HG03342 (cell line): ENCODE results near the gene GRIN1.

ENCODE experiments used
- ATAC-seq: cut with Tn5 transposase; IDR thresholded peaks from one replicate; pipeline ENCODE4 v1.9.1; 2021; ENCODE audit warnings: mild to moderate bottlenecking, moderate library complexity; ENCODE audit not compliant: unreplicated experiment

GRIN1 gene

DNA sequence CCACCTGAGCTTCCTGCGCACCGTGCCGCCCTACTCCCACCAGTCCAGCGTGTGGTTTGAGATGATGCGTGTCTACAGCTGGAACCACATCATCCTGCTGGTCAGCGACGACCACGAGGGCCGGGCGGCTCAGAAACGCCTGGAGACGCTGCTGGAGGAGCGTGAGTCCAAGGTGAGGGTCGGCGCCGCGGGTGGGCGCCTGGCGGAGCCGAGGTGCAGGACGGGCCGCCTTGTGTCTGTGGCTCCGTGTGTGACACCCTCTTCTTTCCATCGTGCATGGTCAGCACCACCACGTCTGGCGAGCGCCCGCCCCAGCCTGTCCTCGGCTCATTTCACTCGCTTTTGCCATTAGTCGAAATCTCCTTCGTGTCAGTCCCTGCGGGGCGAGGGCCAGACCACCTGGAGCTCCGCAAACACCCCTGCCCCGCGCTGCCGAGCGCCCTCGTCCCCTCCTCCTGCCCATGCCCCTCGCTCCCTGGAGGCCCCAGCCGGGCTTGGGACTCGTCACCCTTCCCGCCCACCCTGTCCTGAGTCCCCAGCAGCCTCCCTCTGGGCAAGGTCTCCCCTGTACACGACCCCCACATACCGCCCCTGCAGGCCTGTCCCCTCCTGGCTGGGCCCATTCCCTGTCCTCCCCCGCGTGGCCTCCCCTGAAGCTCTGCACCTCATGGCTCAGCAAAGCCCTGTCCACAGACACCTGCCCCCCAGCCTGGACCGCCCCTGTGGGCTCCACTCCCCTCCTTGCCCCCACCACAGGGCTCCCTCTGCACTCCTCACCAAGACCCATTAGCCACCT is 7.0 kb downstream of the GRIN1 start:
- ATAC-seq = no peak

DNA sequence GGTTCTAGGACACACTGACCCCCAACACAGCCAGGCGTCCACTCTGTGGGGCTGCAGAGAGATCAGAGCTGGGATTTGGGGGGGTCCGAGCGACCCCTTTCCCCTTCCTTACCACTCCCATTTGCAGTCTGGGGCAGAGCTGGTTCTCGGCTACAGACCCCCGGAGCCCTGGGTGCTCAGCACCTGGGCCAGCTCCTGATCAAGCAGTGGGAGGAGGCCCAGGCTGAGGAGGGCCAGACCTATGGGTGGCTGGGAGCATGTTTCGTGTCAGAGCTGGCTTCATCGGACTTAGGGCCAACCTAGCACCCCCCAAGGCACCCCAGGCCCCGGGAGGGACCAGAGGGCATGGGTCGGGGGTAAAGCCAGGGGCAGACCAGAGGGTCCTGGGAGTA is 7.6 kb downstream of the GRIN1 start:
- no peak for ATAC-seq

DNA sequence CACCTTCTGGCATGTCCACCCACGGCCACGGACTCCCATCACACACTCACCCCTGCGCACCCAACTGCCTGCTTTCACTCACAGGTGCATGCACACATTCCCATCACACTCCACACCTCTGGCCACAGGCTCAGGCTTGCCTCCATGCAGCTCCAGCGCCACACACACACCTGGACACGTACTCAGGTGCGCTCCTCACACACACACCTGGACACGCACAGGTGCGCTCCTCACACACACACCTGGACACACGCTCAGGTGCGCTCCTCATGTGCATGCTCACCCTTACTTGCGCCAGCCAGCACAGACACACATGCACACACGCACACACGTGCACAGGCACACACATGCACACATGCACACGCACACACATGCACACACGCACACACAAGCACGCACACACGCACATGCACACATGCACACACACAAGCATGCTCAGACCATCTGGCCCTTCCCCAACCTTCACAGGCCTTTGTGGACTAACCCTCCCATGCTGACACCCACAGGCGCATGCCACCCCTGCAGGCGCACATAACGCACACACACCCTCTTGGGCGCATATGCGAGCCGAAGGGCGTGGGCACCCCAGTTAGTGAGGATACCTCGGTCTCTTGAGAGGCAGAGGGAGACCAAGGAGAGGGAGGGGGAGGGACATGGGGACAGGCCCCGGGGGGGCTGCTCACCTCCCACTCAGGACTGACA is 8.3 kb downstream of the GRIN1 start:
- ATAC-seq = no peak

DNA sequence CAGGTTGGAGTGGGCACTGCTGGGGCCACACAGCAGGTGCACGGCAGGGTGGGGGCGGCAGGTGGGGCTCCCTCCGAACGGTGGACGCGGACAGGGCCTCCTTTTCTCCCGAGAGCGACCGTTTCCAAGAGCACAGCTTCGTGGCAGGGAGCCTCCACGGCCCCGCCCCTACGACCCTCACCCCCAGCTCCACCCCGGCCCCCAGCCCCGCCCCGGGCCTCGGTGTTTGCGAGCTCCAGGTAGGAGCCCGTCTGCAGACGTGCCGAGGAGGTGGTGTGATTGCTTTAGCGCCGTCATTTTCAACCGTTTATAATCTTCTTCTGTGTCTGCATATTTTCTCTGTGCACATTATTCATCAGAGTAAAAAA is 8.8 kb downstream of the GRIN1 start:
- ATAC-seq = no peak

DNA sequence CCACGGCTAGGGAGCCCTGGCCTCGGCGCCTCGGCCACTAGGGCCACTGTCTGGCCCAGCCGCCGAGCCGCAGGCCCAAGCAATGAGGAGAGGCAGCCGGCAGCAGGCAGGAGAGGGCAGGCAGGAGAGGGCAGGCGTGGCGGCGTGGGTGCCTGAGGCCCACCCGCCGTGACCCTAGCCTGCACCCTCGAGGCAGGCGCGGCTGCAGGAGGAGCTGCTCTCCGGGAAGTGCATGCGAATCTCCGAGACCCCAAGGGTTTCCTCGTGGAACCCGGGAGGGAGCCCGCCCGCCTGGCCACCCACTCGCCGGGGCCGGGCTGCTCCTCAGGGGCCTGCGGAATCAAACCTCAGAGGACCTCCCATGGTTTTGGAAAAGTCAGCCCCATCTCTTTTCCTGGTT is 9.3 kb downstream of the GRIN1 start:
- no peak for ATAC-seq

DNA sequence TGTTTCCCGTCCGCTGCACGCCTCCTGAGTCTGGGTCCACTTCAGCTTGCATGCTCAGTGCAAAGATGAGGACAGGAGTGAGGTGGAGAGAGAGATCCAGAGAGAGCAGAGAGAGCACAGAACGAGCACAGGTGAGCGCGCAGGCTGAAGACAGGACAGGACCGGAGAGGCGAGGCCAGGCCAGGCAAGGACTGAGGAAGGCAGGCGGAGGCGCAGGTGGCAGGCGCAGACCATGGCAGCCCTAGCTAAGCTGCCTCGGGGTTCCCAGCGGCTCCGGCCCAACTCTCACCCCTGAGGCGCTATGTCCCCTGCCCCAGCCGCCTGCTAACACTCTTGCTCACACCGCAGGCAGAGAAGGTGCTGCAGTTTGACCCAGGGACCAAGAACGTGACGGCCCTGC is 9.7 kb downstream of the GRIN1 start:
- ATAC-seq = no peak

DNA sequence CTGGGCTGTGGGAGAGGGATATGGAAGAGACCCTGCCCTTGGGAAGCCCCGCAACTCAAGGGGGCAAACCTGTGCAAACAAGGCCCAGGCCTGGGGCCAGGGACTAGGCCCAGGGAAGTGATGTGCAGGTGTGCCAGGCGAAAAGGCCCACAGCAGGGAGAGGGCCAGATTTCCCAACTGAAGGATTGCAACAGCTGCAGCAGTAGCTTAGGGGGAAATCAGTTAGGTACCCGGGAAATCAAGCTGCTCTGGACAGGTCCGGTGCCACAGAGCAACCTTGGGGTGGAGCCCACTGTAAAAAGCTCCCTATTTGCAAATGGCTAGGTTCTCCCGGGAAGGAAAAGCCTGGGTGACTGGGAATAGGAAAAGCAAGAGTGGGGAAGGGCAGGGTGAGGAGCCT is 10.4 kb downstream of the GRIN1 start:
- ATAC-seq = no peak

DNA sequence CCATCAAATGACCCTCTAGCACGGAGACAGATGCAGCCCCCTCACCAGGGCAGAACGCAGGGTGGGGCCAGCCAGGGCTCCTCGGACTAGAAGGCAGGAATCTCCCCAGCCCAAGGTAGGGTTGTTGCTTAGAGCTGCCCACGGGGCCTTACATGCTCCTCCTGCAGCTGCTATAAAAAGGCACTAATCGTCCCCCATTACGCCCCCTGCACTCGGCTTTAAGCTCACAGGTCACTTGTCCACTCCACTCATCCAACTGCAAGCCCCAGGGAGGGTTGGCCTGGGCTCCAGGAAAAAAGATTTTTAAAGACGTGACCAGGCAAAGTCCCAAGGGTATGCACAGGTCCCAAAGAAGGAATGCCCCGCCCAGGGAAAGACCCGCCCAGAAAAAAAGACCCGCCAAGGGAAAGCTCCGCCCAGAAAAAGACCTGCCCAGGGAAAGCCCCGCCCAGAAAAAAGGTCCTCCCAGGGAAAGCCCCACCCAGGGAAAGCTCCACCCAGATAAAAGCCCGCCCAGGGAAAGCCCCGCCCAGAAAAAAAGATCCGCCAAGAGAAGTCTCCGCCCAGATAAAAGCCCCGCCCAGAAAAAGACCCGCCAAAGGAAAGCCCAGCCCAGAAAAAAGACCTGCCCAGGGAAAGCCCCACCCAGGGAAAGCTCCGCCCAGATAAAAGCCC is 11.1 kb downstream of the GRIN1 start:
- peak; percentile 24 for ATAC-seq

DNA sequence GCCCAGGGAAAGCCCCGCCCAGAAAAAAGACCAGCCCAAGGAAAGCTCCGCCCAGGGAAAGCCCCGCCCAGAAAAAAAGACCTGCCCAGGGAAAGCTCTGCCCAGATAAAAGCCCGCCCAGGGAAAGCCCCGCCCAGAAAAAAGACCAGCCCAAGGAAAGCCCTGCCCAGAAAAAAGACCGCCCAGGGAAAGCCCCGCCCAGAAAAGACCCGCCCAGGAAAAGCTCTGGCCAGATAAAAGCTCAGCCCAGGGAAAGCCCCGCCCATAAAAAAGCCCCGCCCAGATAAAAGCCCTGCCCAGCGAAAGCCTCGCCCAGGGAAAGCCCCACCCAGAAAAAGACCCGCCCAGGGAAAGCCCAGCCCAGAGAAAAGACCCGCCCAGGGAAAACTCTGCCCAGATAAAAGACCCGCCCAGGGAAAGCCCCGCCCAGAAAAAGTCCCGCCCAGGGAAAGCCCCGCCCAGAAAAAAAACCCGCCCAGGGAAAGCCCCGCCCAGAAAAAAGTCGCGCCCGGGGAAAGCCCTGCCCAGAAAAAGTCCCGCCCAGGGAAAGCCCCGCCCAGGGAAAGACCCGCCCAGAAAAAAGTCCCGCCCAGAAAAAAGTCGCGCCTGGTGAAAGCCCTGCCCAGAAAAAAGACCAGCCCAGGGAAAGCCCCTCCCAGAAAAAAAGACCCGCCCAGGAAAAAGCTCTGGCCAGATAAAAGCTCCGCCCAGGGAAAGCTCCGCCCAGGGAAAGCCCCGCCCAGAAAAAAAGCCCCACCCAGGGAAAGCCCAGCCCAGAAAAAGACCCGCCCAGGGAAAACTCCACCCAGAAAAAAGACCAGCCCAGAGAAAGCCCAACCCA is 11.9 kb downstream of the GRIN1 start:
- peak; percentile 42 for ATAC-seq

DNA sequence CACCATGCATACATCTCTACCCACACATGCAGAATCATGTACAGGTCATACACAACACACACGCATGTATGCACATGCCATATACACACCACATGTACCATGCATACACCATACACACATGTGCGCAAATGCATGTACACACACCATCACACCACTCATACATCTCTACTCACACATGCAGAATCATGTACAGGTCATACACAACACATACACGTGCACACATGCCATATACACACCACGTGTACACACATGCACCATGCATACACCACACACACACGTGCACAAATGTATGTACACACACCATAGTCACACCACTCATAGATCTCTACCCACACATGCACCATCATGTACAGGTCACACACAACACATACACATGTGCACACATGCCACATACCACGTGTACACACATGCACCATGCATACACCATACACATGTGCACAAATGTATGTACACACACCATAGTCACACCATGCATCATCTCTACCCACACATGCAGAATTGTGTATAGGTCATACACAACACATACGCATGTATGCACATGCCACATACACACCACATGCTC is 14.0 kb downstream of the GRIN1 start:
- ATAC-seq = no peak

DNA sequence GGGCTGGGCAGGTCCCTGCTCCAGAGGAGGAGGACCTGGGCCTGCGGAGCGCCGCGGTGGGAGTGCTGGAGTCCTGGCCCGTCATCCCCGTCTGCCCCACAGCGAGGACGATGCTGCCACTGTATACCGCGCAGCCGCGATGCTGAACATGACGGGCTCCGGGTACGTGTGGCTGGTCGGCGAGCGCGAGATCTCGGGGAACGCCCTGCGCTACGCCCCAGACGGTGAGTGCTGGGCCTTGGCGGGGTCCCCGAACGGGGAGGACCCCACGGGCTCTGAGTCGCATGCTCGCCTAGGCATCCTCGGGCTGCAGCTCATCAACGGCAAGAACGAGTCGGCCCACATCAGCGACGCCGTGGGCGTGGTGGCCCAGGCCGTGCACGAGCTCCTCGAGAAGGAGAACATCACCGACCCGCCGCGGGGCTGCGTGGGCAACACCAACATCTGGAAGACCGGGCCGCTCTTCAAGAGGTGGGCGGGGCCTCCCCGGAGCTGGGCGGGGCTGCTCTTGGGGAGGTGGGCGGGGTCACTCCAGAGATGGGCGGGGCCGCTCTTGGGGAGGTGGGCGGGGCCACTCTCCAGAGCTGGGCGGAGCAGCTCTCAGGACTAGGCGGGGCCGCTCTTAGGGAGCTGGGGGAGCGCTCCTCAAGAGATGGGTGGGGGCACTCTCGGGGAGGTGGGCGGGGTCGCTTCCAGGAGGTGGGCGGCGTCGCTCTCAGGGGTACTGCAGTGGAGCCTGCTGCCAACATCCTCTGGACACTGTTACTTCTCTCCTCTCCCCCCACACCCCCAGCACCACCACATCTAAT is 17.8 kb downstream of the GRIN1 start:
- no peak for ATAC-seq

DNA sequence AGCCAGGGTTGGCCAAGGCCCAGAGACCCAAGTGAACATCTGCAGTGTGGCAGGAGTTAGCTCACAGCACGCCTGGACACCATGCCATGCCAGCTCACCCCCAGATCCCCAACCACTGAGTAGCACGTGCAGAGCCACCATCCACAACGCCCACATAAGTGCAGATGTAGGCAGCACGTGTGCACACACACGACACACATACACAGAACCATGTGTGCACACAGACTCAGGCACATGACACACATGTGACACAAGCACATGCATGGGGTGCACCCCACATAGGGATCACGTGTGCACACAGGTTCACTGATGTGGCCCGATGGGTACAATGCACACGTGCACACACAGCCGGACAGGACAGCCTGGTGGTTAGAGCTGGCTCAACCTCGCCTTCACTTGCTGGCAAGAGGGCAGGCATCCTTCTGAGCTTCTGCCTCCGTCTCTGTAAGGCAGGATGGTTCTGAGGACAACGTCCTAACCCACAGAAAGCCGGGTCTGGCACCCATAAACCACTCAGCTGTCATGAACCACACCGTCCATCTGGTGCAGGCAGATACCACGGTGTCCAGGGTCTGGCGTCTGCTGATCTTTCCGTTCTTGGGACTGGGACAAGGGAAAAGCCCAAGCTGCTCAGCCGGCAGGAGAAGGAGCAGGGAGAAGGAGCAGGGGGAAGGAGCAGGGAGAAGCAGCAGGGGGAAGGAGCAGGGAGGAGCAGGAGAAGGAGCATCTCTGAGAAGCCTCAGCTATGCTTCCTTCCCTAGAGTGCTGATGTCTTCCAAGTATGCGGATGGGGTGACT is 18.9 kb downstream of the GRIN1 start:
- ATAC-seq = no peak

DNA sequence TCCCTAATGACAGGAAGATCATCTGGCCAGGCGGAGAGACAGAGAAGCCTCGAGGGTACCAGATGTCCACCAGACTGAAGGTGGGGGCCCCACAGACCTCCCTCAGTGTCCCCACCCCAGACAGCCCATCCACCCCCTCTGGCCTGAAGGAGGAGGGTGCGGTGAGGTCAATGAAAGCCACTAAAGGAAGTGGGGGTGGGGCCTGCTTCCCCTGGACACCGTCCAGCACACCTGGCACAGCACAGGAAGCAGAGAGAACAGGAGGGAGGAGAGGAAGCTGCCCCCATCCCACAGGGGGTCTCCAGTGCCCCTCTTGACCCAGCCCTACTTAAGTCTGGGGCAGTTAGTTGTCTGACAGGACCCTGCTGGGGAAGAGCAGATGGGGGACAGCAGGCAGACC is 19.7 kb downstream of the GRIN1 start:
- ATAC-seq = no peak

DNA sequence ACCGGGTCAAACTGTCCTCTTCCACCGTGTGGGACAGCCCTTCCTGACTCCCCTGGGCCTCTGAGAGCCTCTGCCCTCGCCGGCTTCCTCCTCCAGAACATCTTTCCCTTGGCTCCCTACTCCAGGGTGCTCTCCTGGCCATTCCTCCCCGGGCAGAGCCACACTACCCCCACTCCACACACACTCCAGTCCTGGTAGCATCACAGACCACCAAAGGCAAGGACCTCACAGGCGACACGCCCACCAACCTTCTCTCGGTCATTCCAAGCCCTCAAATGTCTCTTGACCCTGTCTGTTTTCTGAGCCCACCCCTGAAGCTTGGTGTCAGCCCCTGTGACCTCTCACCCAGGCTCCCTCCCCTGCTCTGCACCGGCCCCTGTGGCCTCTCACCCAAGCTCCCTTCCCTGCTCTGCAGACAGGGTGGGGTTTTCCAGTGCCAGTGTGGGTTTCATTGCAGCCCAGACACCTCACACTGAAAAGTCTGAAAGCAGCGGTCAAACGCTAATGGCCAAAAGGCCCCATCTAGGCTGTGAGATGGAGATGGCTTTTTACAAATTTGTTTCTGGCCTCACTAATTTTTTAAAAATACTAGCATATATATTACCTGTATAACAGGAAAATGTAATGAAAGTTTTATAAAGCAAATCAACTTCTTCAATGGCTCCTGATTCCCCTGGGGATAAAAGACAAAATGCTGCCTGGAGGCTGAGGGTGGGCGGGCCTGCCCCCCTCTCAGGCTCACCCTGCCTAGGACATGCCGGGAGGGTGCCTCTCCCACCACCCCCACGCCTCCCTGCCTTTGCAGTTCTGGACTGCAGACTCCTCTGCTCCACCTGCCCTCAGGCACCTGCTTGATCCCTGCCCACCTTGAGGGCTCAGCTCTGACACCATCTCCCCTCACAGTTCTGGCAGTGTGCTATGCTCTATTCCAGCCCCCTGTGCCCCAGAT is 20.4 kb downstream of the GRIN1 start:
- ATAC-seq = no peak

DNA sequence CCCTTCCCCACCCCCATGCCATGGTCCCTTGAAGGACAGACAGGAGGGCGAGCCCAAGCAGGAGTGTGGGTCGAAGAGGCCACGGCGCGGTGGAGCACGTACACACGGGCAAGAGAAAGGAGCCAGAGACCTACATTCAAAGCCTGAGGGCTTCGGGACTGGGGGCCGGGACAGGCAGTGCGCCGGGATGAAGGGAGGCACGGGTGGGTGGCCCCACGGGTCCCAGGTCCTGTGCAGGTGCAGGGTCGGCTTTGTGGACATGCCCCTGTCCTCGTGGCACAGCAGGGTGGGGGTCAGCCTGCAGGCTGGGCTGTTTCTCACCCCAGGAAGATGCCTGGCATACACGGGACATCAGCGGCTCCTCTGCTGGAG is 21.1 kb downstream of the GRIN1 start:
- no peak for ATAC-seq

DNA sequence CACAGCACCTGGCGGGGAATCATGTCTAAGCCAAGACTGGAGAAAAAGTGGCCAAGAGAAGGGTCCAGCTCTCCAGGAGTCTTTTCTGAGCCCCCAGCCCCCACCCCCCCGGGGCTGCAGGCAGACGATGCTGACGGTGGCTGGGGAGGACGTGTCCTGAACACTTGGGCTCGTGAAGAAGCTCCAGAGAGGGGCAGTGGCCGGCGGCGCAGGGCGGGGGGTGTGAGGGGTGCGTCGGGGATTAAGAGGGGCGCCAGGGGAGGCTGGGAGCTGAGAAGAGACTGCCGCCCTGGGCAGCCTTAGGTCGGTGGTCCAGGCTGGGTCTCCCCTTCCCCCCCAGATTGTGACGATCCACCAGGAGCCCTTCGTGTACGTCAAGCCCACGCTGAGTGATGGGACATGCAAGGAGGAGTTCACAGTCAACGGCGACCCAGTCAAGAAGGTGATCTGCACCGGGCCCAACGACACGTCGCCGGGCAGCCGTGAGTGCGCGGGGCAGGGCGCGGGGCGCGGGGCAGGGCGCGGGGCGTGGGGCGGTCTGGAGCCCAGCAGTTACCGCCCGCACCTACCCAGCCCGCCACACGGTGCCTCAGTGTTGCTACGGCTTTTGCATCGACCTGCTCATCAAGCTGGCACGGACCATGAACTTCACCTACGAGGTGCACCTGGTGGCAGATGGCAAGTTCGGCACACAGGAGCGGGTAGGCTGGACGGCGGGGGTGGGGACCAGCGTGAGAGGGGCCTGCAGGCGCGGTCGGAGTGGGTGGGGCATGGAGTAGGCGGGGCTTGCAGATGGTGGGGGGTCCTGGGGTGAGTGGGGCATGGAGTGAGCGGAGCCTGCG is 22.0 kb downstream of the GRIN1 start:
- ATAC-seq = no peak
